GM19468 (cell line): ENCODE measurements around the gene XPR1.

Experiments
- ATAC-seq: cut with Tn5 transposase; IDR thresholded peaks from one replicate; pipeline ENCODE4 v1.9.1; 2021; ENCODE audit warnings: mild to moderate bottlenecking, moderate library complexity, moderate number of reproducible peaks; ENCODE audit not compliant: unreplicated experiment; ENCODE audit errors: extremely low read depth

Gene XPR1

DNA sequence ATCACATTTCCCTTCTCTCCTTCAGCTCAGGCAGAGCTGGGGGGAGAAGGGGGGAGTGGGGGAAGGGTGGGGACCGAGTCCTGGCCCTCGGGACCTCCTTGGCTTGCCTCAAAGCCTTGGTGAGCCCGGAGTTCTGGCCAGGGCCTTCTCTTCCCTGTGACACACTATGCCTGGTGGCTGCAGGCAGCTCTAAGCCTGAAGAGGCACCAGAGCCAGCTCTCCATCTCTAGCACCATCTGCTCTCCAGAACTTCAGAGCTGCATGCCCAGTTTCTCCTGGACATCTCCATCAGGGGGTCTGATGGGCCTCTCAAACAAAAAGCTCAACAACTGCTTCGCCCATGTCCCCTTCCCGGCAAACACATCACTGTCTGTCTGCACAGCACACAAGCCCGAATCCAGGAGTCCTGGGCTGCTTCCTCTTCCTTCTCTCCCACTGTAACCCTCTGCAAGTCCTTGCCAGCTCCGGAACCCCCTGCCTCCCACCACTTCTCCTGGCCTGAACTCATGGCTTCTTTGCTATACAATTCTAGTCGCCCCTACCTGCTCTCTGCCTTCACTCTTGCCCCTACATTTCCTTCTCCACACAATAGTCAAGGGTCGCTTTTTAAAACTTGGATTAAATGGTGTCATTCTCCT, 307.4 kb downstream of the XPR1 start:
- ATAC-seq: no peak

GRCh38 chr1:180939711-180940103, 307.9 kb downstream of the XPR1 start:
- ATAC-seq: no peak
